Measurements from ENCODE around the gene DRD2. TPM values are rescaled to one million over a fixed set of nuclear protein-coding genes. Genes with fewer than 3 reads are reported as not detected.

DRD2 gene
- total RNA-seq, 3 donors from 2014 or later, result not detected

DNA sequence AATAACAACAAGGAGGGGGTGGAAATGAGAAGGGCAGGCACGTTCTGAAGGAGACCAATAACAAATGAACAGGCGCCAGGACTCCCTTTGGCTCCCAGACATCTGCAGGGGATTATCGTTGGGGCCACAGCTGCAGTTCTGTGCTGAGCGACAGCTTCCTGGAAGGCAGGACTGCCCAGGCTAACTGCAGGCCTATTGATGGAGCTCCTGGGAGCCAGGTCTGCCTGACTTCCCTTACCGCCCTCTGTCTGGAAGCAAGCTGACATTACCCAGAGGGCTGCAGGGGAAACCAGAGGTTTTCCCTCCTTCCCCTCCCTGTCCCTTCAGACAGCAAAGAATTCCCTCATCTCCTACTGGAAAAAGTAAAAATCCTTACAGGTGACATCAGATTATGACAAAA lies 5.0 kb downstream of the DRD2 start:
- H3K36me3 Mint-ChIP-seq (ENCODE audit: insufficient read depth), result no peaks in the 10 kb centered on the region
- peaks cover 23% of the 10 kb centered on the region for H3K27me3 Mint-ChIP-seq (ENCODE audit: low read depth)
- no peaks in the 10 kb centered on the region for H3K9me3 Mint-ChIP-seq
- ATAC-seq (no peak), DNase-seq (no peak)
- H3K4me1 Mint-ChIP-seq (ENCODE audit: low read depth), result peaks cover 4% of the 10 kb centered on the region
- no peak overlapping the region for H3K4me3 Mint-ChIP-seq

DNA sequence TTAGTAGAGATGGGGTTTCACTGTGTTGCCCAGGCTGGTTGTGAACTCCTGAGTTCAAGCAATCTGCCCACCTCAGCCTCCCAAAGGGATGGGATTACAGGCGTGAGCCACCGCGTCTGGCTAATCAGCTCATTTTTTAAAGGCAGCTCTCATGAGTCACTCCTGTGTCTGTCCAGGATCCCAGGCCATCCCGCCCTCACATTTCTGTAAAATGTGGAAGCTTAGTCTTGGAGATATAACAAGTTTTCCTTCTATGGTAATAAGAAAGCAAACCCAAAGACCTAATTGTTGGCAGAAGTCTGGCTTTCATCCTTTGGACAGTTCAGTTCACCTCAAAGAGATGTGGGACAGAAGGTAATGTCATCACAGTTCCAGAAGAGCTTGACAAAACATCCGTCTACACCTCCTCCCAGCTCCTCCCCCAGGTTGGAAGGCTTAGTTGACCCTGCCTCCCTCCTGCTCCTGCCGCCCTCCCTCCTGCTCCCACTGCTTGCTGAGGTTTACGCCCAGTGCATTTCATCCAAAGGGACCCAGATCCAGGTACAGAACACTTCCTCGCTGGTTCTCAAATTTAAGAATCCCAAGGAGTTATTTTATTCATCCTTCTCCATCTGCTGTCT lies 6.4 kb downstream of the DRD2 start:
- H3K36me3 Mint-ChIP-seq (ENCODE audit: insufficient read depth), result no peaks in the 10 kb centered on the region

DNA sequence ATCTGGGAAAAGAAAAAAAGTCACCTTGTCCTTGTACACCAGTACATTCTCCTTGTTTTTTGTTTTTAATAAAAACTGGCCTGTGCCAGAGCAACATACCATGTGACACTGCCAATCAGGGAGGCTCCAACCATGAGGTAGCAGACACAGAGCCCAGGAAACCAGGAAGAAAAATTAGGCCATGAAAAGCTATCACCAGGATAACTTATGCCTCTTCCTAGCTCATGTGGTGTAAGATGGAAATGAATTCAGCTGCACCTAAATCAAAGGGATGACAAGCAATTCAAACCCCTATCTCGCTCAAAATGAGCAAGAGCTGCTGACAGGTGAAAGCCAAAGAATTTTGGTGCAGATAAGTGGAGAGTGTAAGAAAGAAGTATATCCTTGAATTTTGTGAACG lies 7.7 kb downstream of the DRD2 start:
- Mint-ChIP-seq H3K9me3 (no peaks in the 10 kb centered on the region), H3K4me1 (ENCODE audit: low read depth) (no peaks in the 10 kb centered on the region), H3K36me3 (ENCODE audit: insufficient read depth) (no peaks in the 10 kb centered on the region), H3K4me3 (no peak overlapping the region), H3K27me3 (ENCODE audit: low read depth) (peaks cover 14% of the 10 kb centered on the region)
- DNase-seq, result no peak
- ATAC-seq, result no peak

More for the DNA sequence above, 6.4 kb downstream of the DRD2 start:
- Mint-ChIP-seq H3K9me3 (no peaks in the 10 kb centered on the region), H3K4me3 (no peak overlapping the region), H3K4me1 (ENCODE audit: low read depth) (no peaks in the 10 kb centered on the region), H3K27me3 (ENCODE audit: low read depth) (peaks cover 23% of the 10 kb centered on the region)
- ATAC-seq (no peak), DNase-seq (no peak)

DNA sequence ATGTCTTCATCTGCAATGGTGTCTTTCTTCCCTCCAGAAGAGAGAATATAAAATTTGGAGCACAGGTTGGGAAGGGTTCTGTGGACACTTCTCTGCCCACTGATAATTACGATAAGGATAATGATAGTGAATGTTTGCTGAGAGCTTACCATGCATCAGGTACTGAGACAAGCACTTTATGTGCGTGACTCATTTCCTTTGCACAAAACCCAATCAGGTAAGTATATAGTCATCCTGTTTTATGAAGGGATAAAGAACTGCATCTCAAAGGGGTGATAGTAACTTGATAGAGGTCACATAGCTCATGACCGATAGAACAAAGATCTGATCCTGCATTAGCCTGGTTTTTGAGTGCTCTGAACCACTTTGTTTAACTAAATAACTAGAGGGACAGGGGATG lies 9.4 kb downstream of the DRD2 start:
- Mint-ChIP-seq H3K27me3 (ENCODE audit: low read depth) (peaks cover 14% of the 10 kb centered on the region), H3K4me1 (ENCODE audit: low read depth) (no peaks in the 10 kb centered on the region), H3K36me3 (ENCODE audit: insufficient read depth) (no peaks in the 10 kb centered on the region), H3K9me3 (no peaks in the 10 kb centered on the region), H3K4me3 (no peak overlapping the region)
- no peak for ATAC-seq
- no peak for DNase-seq

DNA sequence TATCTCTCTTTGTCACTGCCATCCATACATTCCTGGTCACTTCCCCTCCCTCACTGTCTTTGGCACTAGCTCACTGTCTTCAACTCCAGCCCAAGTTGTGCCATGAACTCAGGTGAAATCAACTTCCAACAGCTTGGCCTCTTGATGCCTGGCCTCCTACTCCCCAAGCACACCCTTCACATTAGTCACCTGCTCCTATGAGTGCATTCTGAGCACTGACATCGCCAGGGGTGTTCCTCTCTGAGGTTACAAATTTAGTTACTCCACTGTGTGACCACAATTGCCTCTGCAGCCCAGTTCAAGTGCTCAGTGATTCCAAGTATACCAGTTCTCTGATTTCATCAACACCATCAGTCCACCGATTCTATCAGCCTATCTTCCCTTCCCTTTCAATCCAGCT lies 10.8 kb downstream of the DRD2 start:
- Mint-ChIP-seq H3K27me3 (ENCODE audit: low read depth) (peaks cover 12% of the 10 kb centered on the region), H3K36me3 (ENCODE audit: insufficient read depth) (no peaks in the 10 kb centered on the region), H3K4me1 (ENCODE audit: low read depth) (no peaks in the 10 kb centered on the region), H3K4me3 (no peak overlapping the region), H3K9me3 (no peaks in the 10 kb centered on the region)
- ATAC-seq (no peak), DNase-seq (no peak)

DNA sequence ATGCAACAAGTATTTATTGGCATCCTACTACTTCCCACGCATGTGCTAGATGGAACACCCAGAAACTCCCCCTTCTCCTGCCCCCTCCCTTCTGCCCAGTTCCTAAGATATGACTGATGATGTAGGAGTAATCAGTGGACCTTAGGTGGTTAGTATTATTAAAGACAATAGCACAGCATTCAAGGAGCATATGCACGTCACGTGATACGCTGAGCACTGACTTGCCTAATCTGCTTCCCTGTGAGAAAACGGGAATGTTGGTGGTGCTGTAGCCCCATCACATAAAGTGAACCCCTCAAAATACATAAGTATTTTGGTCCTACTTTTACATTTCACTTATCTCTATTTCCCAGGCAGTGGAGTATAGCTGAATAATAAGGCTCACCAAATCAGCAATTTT lies 12.4 kb downstream of the DRD2 start:
- H3K27me3 Mint-ChIP-seq (ENCODE audit: low read depth), result peaks cover 12% of the 10 kb centered on the region
- no peaks in the 10 kb centered on the region for H3K36me3 Mint-ChIP-seq (ENCODE audit: insufficient read depth)
- DNase-seq, result no peak
- no peak for ATAC-seq
- H3K4me3 Mint-ChIP-seq, result no peak overlapping the region
- no peaks in the 10 kb centered on the region for H3K4me1 Mint-ChIP-seq (ENCODE audit: low read depth)
- H3K9me3 Mint-ChIP-seq, result no peaks in the 10 kb centered on the region

DNA sequence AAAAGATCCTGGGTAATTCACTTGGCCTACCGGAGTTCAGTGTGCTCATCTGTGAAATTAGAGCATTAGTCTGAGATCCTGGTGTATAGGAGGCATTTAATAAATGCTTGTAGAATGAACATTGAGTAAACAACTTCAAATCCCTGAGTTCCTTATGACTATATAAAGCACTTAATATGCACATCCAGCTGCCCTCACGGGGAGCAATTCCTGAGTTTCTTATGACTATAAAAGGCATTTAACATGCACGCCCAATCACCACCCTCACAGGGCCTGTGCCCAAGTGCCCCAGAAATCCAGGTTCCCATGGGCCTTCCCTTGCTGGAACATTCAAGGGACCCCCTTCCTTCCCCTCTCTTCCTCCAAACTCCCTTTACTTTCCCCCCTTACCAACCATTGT lies 13.6 kb downstream of the DRD2 start:
- H3K36me3 Mint-ChIP-seq (ENCODE audit: insufficient read depth), result no peaks in the 10 kb centered on the region
- peaks cover 17% of the 10 kb centered on the region for H3K27me3 Mint-ChIP-seq (ENCODE audit: low read depth)
- DNase-seq (no peak), ATAC-seq (no peak)
- no peaks in the 10 kb centered on the region for H3K4me1 Mint-ChIP-seq (ENCODE audit: low read depth)
- H3K9me3 Mint-ChIP-seq, result no peaks in the 10 kb centered on the region
- H3K4me3 Mint-ChIP-seq, result no peak overlapping the region

DNA sequence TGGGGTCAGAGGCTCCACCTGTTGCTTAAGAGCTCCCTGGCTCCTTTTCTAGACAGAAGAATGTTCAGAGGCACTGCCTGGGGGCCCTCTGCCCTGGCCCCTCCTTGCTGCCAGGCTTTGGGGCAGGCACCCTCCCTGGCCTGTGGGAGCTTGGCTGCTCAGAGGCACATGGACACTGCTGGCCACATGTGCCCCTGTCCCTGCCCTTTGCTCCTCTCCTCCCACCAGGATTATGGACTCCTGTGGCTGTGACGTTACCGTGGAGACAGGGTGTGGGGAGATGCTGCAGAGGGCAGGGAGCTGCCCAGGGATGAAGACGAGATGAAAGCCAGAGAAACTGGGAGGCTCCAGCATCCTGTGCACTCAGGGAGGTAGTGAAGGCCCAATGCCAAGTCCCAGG lies 14.7 kb downstream of the DRD2 start:
- Mint-ChIP-seq H3K4me3 (no peak overlapping the region), H3K4me1 (ENCODE audit: low read depth) (no peaks in the 10 kb centered on the region), H3K36me3 (ENCODE audit: insufficient read depth) (no peaks in the 10 kb centered on the region), H3K27me3 (ENCODE audit: low read depth) (peaks cover 17% of the 10 kb centered on the region), H3K9me3 (no peaks in the 10 kb centered on the region)
- ATAC-seq (no peak), DNase-seq (no peak)

DNA sequence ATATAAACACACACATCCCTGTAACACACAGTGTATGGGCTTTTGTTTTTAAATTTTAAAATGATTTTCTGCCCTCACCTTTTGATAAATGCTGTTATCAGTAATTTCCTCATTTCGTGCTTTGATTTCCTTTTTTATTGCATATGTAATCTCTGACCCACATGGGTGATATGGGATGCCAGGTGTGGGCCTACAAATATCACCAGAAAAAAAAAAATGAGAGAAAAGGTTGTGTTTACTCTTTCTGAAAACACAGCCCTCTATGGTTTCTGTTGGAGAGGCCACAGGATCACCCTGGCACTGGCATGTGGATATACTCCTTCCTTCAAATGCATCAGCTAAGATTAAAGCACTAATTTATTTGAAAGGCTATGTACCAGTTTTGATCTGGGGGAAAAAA lies 17.0 kb downstream of the DRD2 start:
- Mint-ChIP-seq H3K9me3 (no peaks in the 10 kb centered on the region), H3K36me3 (ENCODE audit: insufficient read depth) (no peaks in the 10 kb centered on the region), H3K4me1 (ENCODE audit: low read depth) (no peaks in the 10 kb centered on the region), H3K27me3 (ENCODE audit: low read depth) (peaks cover 16% of the 10 kb centered on the region), H3K4me3 (no peak overlapping the region)
- DNase-seq, result no peak
- no peak for ATAC-seq

DNA sequence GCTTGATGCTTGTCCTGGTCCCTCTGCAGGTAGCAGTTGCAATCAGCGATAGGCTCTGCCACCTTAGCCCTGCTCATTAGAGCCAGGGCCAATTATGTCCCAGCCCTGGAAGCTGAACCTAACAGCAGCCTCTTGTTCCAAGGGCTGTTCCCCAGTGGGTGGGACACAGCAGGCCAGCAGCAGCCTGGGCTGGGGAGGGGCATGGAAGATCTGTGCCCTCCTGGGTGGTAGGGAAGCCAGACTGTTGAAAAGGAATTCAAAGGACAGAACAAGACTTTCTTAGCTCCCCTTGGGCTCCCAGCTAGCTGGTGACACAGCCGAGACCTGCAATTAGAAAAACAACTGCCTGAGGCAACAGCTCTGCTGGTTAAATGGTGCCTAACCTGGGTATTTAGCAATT lies 17.4 kb downstream of the DRD2 start:
- Mint-ChIP-seq H3K4me1 (ENCODE audit: low read depth) (no peaks in the 10 kb centered on the region), H3K36me3 (ENCODE audit: insufficient read depth) (no peaks in the 10 kb centered on the region), H3K9me3 (no peaks in the 10 kb centered on the region)

DNA sequence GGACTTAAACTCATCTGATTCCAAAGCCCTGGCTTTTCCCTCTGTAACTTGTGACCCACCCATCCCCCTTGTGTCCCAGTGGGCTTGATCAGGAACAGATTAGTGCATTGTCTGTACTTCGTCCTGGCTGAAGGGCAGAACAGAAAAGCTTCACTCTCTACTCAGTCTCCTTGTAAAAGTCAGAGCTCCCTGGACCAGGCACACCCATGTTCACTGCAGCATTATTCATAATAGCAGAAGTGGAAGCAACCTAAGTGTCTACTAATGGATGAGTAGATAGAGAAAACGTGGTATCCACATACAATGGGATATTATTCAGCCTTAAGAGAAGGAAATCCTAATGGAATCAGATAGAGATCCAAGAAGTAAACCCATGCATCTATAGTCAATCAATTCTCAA lies 20.7 kb downstream of the DRD2 start:
- no peaks in the 10 kb centered on the region for H3K9me3 Mint-ChIP-seq
- no peaks in the 10 kb centered on the region for H3K4me1 Mint-ChIP-seq (ENCODE audit: low read depth)
- ATAC-seq (no peak), DNase-seq (no peak)
- peaks cover 10% of the 10 kb centered on the region for H3K27me3 Mint-ChIP-seq (ENCODE audit: low read depth)
- no peak overlapping the region for H3K4me3 Mint-ChIP-seq
- no peaks in the 10 kb centered on the region for H3K36me3 Mint-ChIP-seq (ENCODE audit: insufficient read depth)

More for the DNA sequence above, 17.4 kb downstream of the DRD2 start:
- peaks cover 16% of the 10 kb centered on the region for H3K27me3 Mint-ChIP-seq (ENCODE audit: low read depth)
- DNase-seq, result no peak
- ATAC-seq, result no peak
- no peak overlapping the region for H3K4me3 Mint-ChIP-seq

DNA sequence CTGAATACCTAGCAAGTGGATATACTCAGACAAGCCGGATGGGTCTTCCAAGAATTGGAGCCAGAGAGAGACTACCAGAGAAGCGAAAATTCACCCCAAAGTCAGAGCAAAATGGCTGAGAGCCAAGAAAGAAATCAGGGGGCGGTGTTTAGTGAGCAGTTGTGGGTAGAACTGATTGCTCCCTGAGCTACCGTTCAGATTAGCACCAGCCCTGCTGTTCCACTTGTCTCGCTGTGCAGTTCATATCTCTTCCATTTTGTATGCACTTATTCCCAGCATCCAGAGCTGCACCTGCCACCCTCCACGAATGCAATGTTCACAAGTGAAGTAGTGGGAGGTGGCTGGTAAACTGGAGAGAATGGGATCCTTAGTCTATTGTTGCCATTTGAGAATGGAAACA lies 25.5 kb downstream of the DRD2 start:
- Mint-ChIP-seq H3K9me3 (no peaks in the 10 kb centered on the region), H3K4me1 (ENCODE audit: low read depth) (no peaks in the 10 kb centered on the region), H3K36me3 (ENCODE audit: insufficient read depth) (no peaks in the 10 kb centered on the region), H3K27me3 (ENCODE audit: low read depth) (peaks cover 9% of the 10 kb centered on the region), H3K4me3 (no peak overlapping the region)
- DNase-seq (no peak), ATAC-seq (no peak)

DNA sequence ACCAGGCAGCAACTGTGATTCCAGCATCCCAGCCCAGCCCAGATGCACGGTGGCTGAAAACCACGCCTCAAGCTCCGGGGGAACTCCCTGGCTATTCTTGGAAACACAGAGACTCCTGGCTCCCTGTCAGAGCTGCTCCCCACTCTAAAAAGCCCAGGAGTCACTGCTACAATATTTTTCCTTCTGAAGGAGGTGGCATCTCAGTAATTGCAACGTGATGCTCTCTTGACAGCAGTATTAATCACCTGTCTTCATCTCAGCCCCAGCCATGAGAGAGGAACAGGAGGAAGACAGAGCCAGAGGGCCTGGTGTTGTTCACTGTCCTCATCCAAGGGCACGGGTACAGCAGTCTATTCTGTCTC lies 26.9 kb downstream of the DRD2 start:
- DNase-seq (no peak), ATAC-seq (no peak)
- H3K4me3 Mint-ChIP-seq, result no peak overlapping the region
- H3K27me3 Mint-ChIP-seq (ENCODE audit: low read depth), result peaks cover 5% of the 10 kb centered on the region
- no peaks in the 10 kb centered on the region for H3K4me1 Mint-ChIP-seq (ENCODE audit: low read depth)
- no peaks in the 10 kb centered on the region for H3K9me3 Mint-ChIP-seq
- no peaks in the 10 kb centered on the region for H3K36me3 Mint-ChIP-seq (ENCODE audit: insufficient read depth)

DNA sequence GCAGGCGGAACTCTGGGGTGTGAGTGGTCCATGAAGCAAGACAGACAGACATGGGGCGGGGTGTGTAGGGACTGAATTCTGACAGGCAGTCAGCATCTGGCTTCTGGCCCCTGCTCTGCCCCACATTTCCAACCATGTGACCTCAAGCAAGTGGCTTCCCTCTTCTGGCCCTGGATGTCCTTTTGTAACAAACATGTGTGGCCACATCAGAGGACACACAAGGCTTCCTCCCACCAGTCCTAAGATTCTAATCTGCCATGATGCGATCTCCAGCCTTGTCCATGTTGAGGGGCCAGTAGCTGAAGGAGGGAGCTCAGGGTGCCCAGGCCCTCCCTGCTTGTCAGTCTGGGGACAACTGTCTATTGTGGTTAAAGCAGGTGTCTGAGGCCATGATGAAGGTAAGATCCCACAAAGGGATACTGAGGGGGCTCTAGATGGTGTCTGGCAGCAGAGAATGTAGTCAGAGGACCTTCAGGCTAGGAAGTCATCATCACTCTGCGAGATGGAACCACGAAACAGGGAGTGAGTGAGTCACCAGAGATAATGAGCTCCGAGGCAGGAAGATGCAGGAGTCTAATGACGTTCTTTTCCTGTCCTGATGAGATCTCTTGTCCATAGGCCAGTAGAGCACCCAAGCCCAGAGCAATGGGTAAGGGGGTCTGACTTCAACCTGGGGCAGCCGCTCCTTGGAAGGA lies 27.4 kb downstream of the DRD2 start:
- Mint-ChIP-seq H3K4me3 (no peak overlapping the region), H3K4me1 (ENCODE audit: low read depth) (no peaks in the 10 kb centered on the region), H3K36me3 (ENCODE audit: insufficient read depth) (no peaks in the 10 kb centered on the region), H3K27me3 (ENCODE audit: low read depth) (peaks cover 5% of the 10 kb centered on the region), H3K9me3 (no peaks in the 10 kb centered on the region)
- DNase-seq (no peak), ATAC-seq (no peak)

DNA sequence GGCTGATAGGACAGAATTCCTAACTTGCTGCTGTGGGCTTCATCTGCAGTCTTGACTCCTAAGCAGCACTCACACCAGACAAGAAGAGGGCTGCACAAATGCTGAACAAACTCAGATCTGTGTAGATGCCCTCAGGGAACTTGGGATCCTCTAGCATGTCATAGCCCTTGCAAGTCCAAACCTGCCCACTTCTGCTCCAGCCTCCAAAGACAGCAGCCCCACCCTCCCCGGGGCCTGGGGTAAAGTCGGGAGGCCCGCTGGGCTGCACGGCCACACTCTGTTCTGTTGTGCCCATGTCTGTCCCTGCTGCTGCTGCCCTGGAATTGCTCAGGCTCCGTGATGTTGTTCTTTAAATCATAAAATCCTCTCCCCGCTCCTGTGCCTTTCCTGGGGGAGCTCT lies 28.3 kb downstream of the DRD2 start:
- no peaks in the 10 kb centered on the region for H3K36me3 Mint-ChIP-seq (ENCODE audit: insufficient read depth)
- ATAC-seq (no peak), DNase-seq (no peak)
- H3K27me3 Mint-ChIP-seq (ENCODE audit: low read depth), result peaks cover 5% of the 10 kb centered on the region
- no peaks in the 10 kb centered on the region for H3K4me1 Mint-ChIP-seq (ENCODE audit: low read depth)
- H3K4me3 Mint-ChIP-seq, result no peak overlapping the region
- no peaks in the 10 kb centered on the region for H3K9me3 Mint-ChIP-seq
